H1 (cell line): ENCODE measurements around the gene ENTPD6. TPM values are rescaled to one million over a fixed set of nuclear protein-coding genes. Genes with fewer than 3 reads are reported as not detected.
A peak's percentile ranks its signal among the peaks of the same experiment; 100 is the strongest.

ENCODE experiments used
- BACH1 ChIP-seq: IDR thresholded peaks from 2 replicates; pipeline ENCODE4 v1.6.1; 2012; ENCODE audit warnings: low read length, improper control_type of control experiment
- CTBP2 ChIP-seq: IDR thresholded peaks from 2 replicates; pipeline ENCODE4 v1.7.0; 2011; ENCODE audit warnings: borderline replicate concordance, mild to moderate bottlenecking, moderate library complexity, mixed read lengths, low read length; ENCODE audit not compliant: insufficient read depth, insufficient read length
- CTCF ChIP-seq, 3 experiments: IDR thresholded peaks; 1 replicate in 2 of 3; 2 replicates in 1 of 3; pipeline versions ENCODE4 v1.5.1 to v1.6.1; 2011; ENCODE audit warnings: low read length in 3 of 3, mild to moderate bottlenecking in 3 of 3, inconsistent platforms in 2 of 3, low read depth in 1 of 3, moderate library complexity in 1 of 3; ENCODE audit not compliant: insufficient read depth in 1 of 3; ENCODE audit errors: control extremely low read depth in 1 of 3
- E2F6 ChIP-seq: IDR thresholded peaks from 2 replicates; pipeline ENCODE4 v1.6.1; 2012; ENCODE audit warnings: inconsistent platforms
- RBBP5 ChIP-seq: IDR thresholded peaks from 2 replicates; pipeline ENCODE4 v1.7.1; 2012; ENCODE audit warnings: low read depth, mild to moderate bottlenecking, inconsistent platforms, low read length, moderate library complexity, borderline replicate concordance
- SIN3A ChIP-seq, 2 experiments: IDR thresholded peaks in 1 of 2; conservative IDR thresholded peaks in 1 of 2; 2 replicates each; pipeline ENCODE4 v1.6.1; 2011 to 2012; ENCODE audit warnings: low read length in 2 of 2, improper control_type of control experiment in 1 of 2, low read depth in 1 of 2, mild to moderate bottlenecking in 1 of 2
- SIRT6 ChIP-seq: IDR thresholded peaks from one replicate; pipeline ENCODE4 v1.7.1; 2012; ENCODE audit warnings: low read length, inconsistent platforms
- polyA plus RNA-seq, 7 experiments: library from polyadenylated mRNA; depleted of rRNA in 3 of 7; stranded (reverse) in 5 of 7; unstranded in 2 of 7; fragments of >200 nt in 5 of 7; fragments of 200-250 nt in 2 of 7; gene quantifications; 1 replicate in 5 of 7; 2 replicates in 1 of 7; 4 replicates in 1 of 7; pipeline versions ENCODE4 v1.2.1 to v1.2.3, GENCODE V29; 2011 to 2013; ENCODE audit warnings: missing spikeins in 2 of 7, mixed read lengths in 2 of 7
- total RNA-seq: library from RNA; stranded (reverse); fragmentation: NEBNext Ultra II Directional; extraction: Animal tissue kit (Norgen Biotek cat#: 25700); gene quantifications from 2 replicates; pipeline ENCODE4 v1.2.1, GENCODE V29; 2021

The ENTPD6 gene
- total and polyA plus RNA-seq, 2 of the 8 experiments (the other 6 are each of a cell fraction or from before 2014, with no cell fraction given): 47.8 to 57.3 TPM

DNA sequence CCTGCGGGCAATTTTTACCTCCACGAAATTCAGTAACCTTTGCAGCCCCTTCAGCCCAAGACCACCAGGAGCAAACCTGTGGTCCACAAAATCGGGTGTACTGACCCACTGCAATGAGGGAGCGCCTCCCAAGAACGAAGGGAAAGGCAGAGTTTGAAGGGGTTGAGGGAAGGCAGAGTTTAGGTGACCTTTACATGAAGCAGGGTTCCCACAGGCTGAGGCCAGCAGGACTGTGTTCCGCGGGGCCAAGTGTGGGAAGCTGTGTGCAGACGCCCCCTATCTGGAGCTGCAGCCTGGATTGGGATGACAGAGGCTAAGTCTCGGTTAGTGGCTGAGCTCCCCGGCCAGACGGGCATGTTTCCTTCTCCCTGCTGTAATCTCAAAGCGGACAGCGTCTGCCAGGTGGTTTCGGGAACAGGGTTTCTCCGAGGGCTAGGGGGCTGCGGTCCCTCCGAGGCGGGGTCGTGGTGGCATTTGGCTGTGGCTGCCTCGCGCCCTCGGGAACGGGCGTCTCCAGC is 51.5 kb downstream of the ENTPD6 start (continued):
- TF ChIP-seq CTCF (IDR thresholded peaks at IDR 0.05; ENCODE audit: control extremely low read depth in 1 of 3, insufficient read depth in 1 of 3, low read depth in 1 of 3, low read length in 3 of 3) (peak; percentile 41 to 75 (median 70); a peak in 3 of 4 replicates), SIN3A (conservative IDR thresholded peaks at IDR 0.05 in 1 of 2, IDR thresholded peaks at IDR 0.05 in 1 of 2; ENCODE audit: low read depth in 1 of 2, low read length in 2 of 2) (peak; percentile 21 to 64; a peak in 2 of 4 replicates), BACH1 (0 out of 2 replicates have a peak, but pooled peaks have one; percentile 12), CTBP2 (peak; percentile 48), SIRT6 (no peak), RBBP5 (no peak), E2F6 (0 out of 2 replicates have a peak, but pooled peaks have one; percentile 43)
